HG02943 (cell line): Measurements from ENCODE around the gene RPGRIP1.
"Not testable (repeated sequence)": the region's sequence is repeated elsewhere in the genome, so short reads cannot be mapped to it uniquely, and the experiment has no call there.

Source experiments
- ATAC-seq: cut with Tn5 transposase; IDR thresholded peaks from one replicate; pipeline ENCODE4 v1.9.1; 2021; ENCODE audit warnings: mild to moderate bottlenecking, low read depth, moderate library complexity; ENCODE audit not compliant: unreplicated experiment

The RPGRIP1 gene

DNA sequence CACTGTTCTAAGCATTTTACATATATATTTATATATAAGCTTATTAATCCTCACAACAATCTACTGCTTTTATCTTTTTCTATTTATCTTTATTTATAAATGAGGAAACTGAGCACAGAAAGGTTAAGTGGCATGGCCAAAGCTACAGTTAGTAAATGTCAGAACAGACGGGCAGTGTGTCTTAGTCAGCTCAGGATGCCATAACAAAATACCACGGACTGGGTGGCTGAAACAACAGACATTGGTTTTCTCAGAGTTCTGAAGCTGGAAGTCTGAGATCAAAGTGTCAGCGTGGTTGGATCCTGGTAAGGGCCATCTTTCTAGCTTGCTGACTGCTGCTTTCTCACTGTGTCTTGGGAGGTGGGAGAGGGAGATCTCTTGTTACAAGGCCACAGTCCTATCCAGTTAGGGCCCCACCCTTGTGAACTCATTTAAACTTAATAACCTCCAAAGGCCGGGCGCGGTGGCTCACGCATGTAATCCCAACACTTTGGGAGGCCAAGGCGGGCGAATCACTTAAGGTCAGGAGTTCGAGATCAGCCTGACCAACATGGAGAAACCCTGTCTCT lies 19.8 kb downstream of the RPGRIP1 start:
- no peak for ATAC-seq

DNA sequence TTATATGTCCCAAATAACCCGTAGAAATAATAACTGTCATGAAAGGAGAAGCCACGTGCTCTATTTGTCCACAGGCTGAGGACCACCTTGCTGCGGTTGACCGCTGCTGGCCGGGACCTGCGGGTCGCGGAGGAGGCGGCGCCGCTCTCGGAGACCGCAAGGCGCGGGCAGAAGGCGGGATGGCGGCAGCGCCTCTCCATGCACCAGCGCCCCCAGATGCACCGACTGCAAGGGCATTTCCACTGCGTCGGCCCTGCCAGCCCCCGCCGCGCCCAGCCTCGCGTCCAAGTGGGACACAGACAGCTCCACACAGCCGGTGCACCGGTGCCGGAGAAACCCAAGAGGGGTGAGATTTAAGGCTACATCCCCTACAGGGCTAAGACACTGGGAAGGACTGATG lies 21.0 kb downstream of the RPGRIP1 start:
- no peak for ATAC-seq

DNA sequence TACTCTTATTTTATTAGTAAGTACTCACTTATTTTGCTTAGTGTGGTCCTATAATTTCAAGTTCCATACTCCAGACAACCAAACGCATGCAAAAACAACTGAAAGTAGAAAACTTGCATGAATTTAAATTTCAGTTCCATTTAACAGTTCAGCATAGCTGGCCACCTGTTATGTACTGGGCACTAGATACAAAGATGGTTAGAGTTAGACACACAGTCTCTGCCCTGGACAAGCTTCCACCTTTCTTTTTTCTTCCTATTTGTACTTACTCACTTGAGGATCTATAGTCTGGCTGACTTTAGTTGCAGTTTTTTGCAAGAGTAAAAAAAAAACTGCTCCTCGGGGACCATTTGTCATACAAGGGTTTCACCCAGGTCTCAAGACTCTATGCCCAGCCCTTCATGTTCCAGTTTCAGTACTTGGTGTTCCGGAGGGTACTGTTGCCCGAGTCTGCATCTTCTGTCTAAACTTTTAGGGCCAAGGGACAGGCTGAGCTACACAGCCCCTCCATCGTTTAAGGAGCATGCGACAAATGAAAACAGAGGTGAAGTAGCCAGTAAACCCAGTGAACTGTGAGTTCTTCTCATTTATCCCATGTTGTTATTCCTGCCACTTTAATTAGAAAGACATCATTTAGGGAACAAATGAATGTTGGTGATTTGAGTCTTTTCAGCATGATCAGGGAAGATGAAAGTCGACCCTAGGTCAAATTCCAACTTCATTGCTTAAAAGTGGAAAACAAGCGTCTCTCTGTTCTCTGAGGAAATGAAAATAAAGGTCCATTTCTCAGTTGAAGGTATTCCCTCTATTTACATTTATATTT lies 22.3 kb downstream of the RPGRIP1 start:
- no peak for ATAC-seq

DNA sequence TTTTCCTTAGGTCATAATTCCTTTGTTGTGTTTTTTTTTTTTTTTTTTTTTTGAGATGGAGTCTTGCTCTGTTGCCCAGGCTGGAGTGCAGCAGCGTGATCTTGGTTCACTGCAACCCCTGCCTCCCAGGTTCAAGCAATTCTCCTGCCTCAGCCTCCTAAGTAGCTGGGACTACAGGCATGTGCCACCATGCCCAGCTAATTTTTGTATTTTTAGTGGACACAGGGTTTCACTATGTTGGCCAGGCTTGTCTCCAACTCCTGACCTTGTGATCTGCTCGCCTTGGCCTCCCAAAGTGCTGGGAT lies 22.9 kb downstream of the RPGRIP1 start:
- ATAC-seq: not testable (repeated sequence)

DNA sequence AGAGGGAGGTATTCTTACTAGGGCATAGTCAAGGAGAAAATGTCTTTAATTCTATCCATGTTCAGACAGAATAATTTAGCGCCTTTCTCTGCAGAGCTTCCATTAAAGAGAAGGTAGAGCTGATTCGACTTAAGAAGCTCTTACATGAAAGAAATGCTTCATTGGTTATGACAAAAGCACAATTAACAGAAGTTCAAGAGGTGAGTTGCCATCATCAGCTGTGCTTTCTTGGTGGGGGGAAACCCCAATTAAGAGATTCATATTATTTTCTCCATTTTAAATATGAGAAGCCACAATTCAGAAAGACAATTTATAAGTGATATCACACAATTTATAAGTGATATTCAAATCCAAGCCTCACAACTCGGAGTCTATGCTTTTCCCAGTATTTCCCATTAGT lies 27.8 kb downstream of the RPGRIP1 start:
- no peak for ATAC-seq

DNA sequence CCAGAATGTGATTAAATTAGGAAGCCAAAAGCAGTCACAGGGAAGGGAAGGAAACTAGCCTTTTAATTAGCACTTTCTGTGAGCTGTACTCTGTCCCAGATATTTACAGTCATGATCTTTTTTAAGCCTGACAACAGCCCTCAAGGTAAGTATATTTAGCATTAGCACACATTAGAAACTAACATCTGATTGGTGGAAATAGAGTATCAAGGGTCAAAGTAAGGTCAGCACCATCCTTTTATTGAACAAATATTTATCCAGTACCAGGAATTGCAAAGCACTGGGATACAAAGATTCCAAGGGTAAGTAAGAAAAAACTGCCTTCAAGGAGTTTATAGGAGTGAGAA lies 28.2 kb downstream of the RPGRIP1 start:
- ATAC-seq: peak; percentile 21

DNA sequence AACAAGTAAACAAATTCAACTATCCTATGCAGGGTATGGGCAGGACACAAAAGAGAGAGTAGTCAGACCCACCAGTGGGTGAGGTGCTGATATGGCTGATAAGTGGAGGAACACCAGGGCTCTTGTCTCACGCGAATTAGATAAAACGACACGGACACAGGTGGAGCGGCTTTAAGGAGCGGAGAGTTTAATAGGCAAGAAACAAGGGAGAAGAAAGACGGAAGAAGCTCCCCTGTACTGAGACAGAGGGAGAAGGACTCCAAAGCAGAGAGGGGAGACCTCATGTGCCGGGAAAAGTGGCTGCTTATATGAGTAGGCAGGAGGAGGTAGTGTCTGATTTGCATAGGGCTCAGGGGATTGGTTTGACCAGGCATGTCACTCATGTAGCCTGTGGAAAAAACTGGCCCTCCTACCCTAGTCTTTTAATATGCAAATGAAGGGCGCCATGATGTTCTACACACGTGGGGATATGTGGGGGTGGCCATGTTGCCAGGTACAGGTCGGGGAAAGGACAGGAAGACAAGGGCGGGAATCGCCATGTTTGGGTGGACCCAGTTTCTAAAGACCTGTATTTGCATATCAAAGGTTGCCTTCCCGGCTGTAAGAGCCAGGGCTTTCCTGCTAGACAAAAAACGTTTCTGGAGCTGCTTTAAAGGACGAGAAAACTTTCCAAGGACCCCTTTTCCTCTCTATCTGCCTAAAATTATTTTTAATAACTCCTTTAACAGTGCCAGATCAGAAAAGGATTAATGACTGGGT lies 28.8 kb downstream of the RPGRIP1 start:
- peak; percentile 91 for ATAC-seq

DNA sequence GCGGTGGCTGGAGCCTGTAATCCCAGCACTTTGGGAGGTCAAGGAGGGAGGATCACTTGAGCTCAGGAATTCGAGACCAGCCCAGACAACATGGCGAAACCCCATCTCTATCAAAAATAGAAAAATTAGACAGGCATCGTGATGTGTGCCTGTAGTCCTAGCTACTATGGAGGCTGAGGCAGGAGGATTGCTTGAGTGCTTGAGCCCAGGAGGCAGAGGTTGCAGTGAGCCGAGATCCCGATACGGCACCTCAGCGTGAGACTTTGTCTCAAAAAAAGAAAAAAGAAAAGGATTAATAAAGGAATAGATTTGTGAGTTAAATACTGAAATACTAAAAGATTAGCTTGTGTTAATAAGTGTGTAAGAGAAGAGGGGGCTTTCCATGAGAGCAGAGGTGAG lies 29.4 kb downstream of the RPGRIP1 start:
- no peak for ATAC-seq

DNA sequence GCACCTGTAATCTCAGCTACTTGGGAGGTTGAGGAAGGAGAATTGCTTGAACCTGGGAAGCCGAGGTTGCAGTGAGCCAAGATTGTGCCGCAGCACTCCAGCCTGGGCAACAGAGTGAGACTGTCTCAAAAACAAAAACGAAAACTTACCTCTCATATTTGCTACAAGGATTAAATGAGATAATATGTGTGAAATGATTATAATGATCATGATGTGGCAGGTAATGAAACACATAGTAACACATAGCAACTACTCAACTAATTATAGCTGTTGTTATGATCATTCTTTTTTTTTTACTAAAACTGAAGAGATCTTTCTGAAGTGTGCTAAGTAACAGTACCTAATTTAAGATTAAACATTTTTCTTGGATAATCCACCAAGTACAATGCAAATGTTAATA lies 30.1 kb downstream of the RPGRIP1 start:
- ATAC-seq: no peak

DNA sequence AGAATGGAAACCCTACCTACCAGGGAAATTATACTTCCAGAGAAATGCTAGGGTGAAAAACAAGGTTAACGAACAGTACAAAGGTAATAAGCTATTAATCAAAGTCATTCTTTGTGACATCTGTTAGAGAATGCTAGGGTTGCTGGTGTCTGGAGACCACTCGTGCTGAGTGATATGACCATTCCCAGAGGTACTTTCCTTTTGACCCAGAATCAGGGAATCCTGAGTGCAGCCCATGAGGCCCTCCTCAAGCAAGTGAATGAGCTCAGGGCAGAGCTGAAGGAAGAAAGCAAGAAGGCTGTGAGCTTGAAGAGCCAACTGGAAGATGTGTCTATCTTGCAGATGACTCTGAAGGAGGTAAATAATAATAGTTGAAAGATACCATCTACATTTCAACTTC lies 31.7 kb downstream of the RPGRIP1 start:
- no peak for ATAC-seq

DNA sequence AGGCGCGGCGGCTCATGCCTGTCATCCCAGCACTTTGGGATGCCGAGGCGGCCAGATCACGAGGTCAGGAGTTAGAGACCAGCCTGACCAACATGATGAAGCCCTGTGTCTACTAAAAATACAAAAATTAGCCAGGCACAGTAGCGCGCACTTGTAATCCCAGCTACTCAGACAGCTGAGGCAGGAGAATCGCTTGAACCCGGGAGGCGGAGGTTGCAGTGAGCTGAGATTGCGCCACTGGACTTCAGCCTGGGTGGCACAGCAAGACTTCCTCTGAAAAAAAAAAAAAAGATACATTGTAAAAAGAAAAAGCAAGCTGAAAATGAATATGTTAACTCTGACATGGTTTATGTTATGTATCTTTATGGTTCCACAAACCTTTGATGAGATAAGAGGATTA lies 33.6 kb downstream of the RPGRIP1 start:
- no peak for ATAC-seq

DNA sequence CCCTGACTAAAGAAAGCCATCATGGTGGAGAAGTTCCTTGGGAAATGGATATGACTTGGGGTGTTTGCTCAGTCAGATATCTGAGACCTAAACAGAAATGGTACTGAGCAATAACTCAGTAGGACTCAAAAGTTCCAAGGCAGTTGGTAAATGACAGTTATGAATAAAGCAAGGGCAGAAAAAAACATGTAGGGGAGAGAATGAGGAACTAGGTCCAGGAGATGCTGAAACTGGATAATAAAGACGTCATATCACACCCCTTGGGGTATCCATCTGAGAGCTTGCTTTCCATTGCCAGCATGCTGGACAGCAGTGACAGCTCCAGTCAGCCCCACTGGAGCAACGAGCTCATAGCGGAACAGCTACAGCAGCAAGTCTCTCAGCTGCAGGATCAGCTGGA lies 37.5 kb downstream of the RPGRIP1 start:
- ATAC-seq: no peak

DNA sequence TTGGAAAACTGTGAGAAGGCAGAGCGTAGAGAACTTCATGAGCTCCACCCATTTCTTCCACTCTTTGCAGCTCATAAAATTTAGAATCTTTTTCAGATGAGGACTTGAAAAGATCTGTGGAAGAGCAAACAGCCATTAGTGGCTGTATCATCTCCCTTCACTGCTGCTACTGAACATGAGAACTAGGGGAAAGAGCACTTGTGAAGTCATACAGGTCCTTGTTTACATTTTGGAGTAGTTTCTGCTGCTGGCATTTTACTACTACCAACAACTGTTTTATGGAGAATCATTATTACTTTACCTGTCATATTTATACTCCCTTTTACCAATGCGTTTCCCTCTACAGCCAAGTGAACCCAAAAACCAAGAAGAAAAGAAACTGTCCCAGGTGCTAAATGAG lies 41.0 kb downstream of the RPGRIP1 start:
- no peak for ATAC-seq

DNA sequence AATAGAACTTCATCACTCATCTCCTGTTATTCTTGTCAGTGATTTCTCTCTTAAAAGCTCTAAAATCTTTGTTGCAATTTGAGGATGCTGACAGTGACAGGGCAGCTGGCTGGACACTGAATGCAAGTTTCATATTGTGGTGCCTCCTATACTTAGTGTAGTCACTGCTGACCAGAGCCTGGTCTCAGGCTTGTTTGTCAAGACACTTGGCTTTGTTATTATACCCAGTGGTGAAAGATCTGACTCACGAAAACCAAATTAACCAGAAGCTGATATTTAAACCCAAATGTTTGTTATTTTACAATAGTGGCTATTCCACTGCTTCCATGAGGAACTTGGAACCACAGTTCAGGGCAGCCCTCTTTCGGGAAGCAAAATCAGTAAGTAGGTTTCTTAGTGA lies 42.8 kb downstream of the RPGRIP1 start:
- no peak for ATAC-seq

DNA sequence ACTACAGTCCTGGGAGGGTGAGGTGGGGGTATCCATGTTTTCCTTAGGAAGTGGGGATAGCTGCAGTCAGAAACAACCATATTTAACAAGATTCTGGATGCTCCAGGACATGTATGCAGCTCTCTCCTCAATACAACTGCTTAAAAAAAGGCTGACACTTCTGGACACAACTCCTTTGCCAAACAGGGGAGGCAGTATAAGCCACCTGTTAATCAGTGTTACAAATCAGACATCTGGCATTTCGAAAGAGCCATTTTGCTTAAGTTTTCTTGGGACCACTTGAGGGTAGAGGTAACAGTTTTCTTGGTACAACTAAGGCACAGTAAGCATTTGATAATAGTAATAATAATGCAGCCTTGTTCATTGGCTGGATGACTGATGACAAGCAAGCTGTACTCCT lies 47.1 kb downstream of the RPGRIP1 start:
- ATAC-seq: no peak
